B cell (primary cell): ENCODE measurements around the gene ZNF618. TPM values are rescaled to one million over a fixed set of nuclear protein-coding genes. Genes with fewer than 3 reads are reported as not detected.

Experiments used
- ATAC-seq: fragments of 200-7000 bp; cut with Tn5 transposase; one replicate; pipeline ENCODE4 v1.10.0; 2021; ENCODE audit warnings: low read depth, mild to moderate bottlenecking, moderate number of reproducible peaks, moderate library complexity
- CTCF ChIA-PET: fragments of 350-600 bp; sonication (Branson Sonifier 250); formaldehyde crosslinking; loops from one replicate; lab custom pipeline; 2021; ENCODE audit warnings: antibody characterized with exemption, inconsistent platforms; lab: Charles Lee
- POLR2A ChIA-PET: fragments of 350-600 bp; sonication (Branson Sonifier 250); formaldehyde crosslinking; loops from one replicate; lab custom pipeline; 2021; ENCODE audit warnings: antibody characterized with exemption; lab: Charles Lee
- DNase-seq: peaks from one replicate; pipeline ENCODE4 v3.0.0; 2013
- H2AFZ ChIP-seq: 2 replicates; pipeline ENCODE4 v1.6.1; 2012; ENCODE audit warnings: mild to moderate bottlenecking, low read depth, low read length; ENCODE audit not compliant: insufficient read depth, poor library complexity, severe bottlenecking
- H3K27ac ChIP-seq, 2 donors: 1 replicate in 1 of 2; 2 replicates in 1 of 2; pipeline ENCODE4 v1.5.1; 2012 to 2013; ENCODE audit warnings: low read length in 2 of 2, mild to moderate bottlenecking in 2 of 2, moderate library complexity in 1 of 2
- H3K27me3 ChIP-seq, 4 experiments: fragments of 200-600 bp in 1 of 4; sonication (generic) in 1 of 4; replicated peaks in 1 of 4; 1 replicate in 2 of 4; 2 replicates in 2 of 4; pipeline versions ENCODE4 v1.6.1 to v1.7.0; 2013 to 2016; ENCODE audit warnings: low read length in 3 of 4, mild to moderate bottlenecking in 2 of 4, mixed read lengths in 1 of 4, moderate library complexity in 1 of 4; ENCODE audit not compliant: insufficient read depth in 4 of 4, control insufficient read depth in 3 of 4; ENCODE audit errors: control extremely low read depth in 1 of 4
- H3K36me3 ChIP-seq, 2 experiments: replicated peaks in 1 of 2; 1 replicate in 1 of 2; 2 replicates in 1 of 2; pipeline versions ENCODE4 v1.6.1 to v1.7.1; 2013; ENCODE audit warnings: low read length in 1 of 2; ENCODE audit not compliant: insufficient read depth in 2 of 2, control insufficient read depth in 1 of 2; ENCODE audit errors: control extremely low read depth in 1 of 2, extremely low read depth in 1 of 2
- H3K4me1 ChIP-seq, 2 donors: fragments of 200-600 bp in 1 of 2; sonication (generic) in 1 of 2; 1 replicate in 1 of 2; 2 replicates in 1 of 2; pipeline versions ENCODE4 v1.5.1 to v1.6.1; 2013 to 2017; ENCODE audit warnings: low read length in 2 of 2; ENCODE audit not compliant: control insufficient read depth in 2 of 2, insufficient read depth in 2 of 2
- H3K4me2 ChIP-seq: replicated peaks from 2 replicates; pipeline ENCODE3; 2012; ENCODE audit warnings: mild to moderate bottlenecking, low read depth, low read length; ENCODE audit not compliant: poor library complexity, severe bottlenecking
- H3K4me3 ChIP-seq, 5 experiments: fragments of 200-600 bp in 1 of 5; sonication (generic) in 1 of 5; 1 replicate in 3 of 5; 2 replicates in 2 of 5; pipeline versions ENCODE4 v1.5.1 to v1.7.0; 2011 to 2016; ENCODE audit warnings: low read length in 4 of 5, mild to moderate bottlenecking in 4 of 5, low read depth in 2 of 5, control low read depth in 1 of 5, moderate library complexity in 1 of 5; ENCODE audit not compliant: insufficient read depth in 1 of 5; ENCODE audit errors: control extremely low read depth in 1 of 5, extremely low read depth in 1 of 5
- H3K79me2 ChIP-seq: fragments of 200-600 bp; sonication (generic); one replicate; pipeline ENCODE4 v1.6.0; 2016; ENCODE audit warnings: low read length; ENCODE audit not compliant: control insufficient read depth, insufficient read depth
- H3K9ac ChIP-seq: fragments of 200-600 bp; sonication (generic); 2 replicates; pipeline ENCODE4 v1.6.1; 2017; ENCODE audit warnings: mild to moderate bottlenecking, low read length, moderate library complexity
- H3K9me3 ChIP-seq, 3 donors: one replicate each; pipeline versions ENCODE4 v1.6.1 to v1.7.1; 2013; ENCODE audit warnings: low read length in 2 of 3; ENCODE audit not compliant: control insufficient read depth in 2 of 3, insufficient read depth in 1 of 3; ENCODE audit errors: control extremely low read depth in 1 of 3
- H4K20me1 ChIP-seq: 2 replicates; pipeline ENCODE4 v1.6.0; 2012; ENCODE audit warnings: mild to moderate bottlenecking, low read length; ENCODE audit not compliant: insufficient read depth, control insufficient read depth, poor library complexity, severe bottlenecking
- H3K27ac Mint-ChIP-seq: one replicate; pipeline ENCODE4 v1.8.0; 2021; ENCODE audit warnings: mixed read lengths
- H3K27me3 Mint-ChIP-seq: one replicate; pipeline ENCODE4 v1.8.0; 2021; ENCODE audit warnings: mixed read lengths
- H3K4me1 Mint-ChIP-seq: one replicate; pipeline ENCODE4 v1.8.0; 2021; ENCODE audit warnings: mixed read lengths
- H3K4me3 Mint-ChIP-seq: one replicate; pipeline ENCODE4 v1.8.0; 2021; ENCODE audit warnings: mixed read lengths
- H3K9me3 Mint-ChIP-seq: one replicate; pipeline ENCODE4 v1.8.0; 2022; ENCODE audit warnings: mixed read lengths; ENCODE audit not compliant: insufficient read depth
- EZH2 ChIP-seq: IDR thresholded peaks from 2 replicates; pipeline ENCODE4 v1.6.1; 2012; ENCODE audit warnings: borderline replicate concordance, low read depth, mild to moderate bottlenecking, moderate library complexity, low read length; ENCODE audit not compliant: insufficient read depth, poor library complexity, severe bottlenecking
- WGBS: methylation state at CpG from one replicate; pipeline ENCODE4 v1.1.5; 2013; ENCODE audit warnings: missing lambda C conversion rate; ENCODE audit not compliant: insufficient coverage; 5-methylcytosine and 5-hydroxymethylcytosine counted together
- intact Hi-C: fragments of 100-400 bp; cut with micrococcal nuclease; formaldehyde crosslinking; loops from one replicate; pipeline ENCODE4 v1.10.0; 2022
- polyA plus RNA-seq: library from polyadenylated mRNA; depleted of rRNA; stranded (reverse); fragments of >200 nt; gene quantifications from 2 replicates; pipeline ENCODE4 v1.2.3, GENCODE V29; 2012
- total RNA-seq, 2 donors: library from RNA; stranded (reverse); fragments of 120-200 nt in 1 of 2; gene quantifications; 1 replicate in 1 of 2; 2 replicates in 1 of 2; pipeline versions ENCODE4 v1.2.3 to v1.2.4, GENCODE V29; 2013 to 2022
- TF ChIP-seq, protein P1 (sequence below): fragments of 200-600 bp; IDR thresholded peaks from one replicate; pipeline ENCODE4 v1.8.0; 2022; ENCODE audit warnings: antibody characterized with exemption, mild to moderate bottlenecking

ZNF618 gene
- total and polyA plus RNA-seq, 2 donors (not counting 1 experiment from before 2014, with no cell fraction given): 1.4 to 2.5 TPM

DNA sequence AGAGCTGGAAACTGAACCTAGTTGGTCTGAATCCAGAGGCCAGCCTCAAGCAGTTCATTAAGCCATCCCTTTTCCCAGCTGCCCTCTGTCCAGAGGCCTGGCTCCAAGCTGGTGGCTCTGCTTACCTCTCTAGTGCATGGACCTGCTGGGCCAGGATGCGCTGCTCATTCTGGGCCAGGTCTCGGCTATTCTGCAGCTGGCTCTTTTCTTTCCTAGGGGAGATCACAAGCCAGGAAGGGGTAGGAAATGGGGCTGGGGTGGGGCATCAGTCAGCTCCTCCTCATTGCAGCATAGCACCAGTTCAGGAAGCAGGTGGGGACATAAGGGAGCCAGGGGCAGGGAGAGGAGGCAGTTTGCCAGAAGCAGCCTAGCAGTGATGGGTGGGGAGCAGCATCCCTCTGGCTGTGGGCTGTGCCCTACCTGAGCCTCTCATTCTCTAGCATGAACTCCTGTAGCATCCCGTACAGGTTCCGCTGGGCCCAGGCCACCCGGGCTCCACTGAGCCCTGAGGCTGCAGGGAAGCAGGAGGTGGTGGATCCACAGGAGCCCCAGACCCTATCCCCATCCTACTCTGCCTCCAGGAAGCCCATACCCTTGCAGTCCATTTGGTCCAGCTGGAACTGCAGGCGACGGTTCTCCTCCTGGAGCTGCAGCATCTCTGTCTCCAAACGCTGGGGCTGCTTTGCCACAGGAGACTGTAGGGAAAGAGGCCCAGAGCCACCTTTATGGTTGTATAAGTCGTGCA lies 217.8 kb downstream of the ZNF618 start:
- Histone ChIP-seq H4K20me1 (no peaks in the 10 kb centered on the region), H3K9ac (no peak overlapping the region), H3K4me1 (peaks cover 5 to 6% of the 10 kb centered on the region in 2 donors), H3K27ac (no peak overlapping the region), H2AFZ (no peak overlapping the region), H3K9me3 (peaks cover 0 to 2% (median 0%) of the 10 kb centered on the region in 3 donors), H3K79me2 (no peaks in the 10 kb centered on the region), H3K36me3 (no peaks in the 10 kb centered on the region), H3K4me3 (no peak overlapping the region), H3K27me3 (peaks cover 0 to 25% (median 5%) of the 10 kb centered on the region in 4 experiments), H3K4me2 (no peak overlapping the region)
- Mint-ChIP-seq H3K27ac (no peak overlapping the region), H3K9me3 (no peaks in the 10 kb centered on the region), H3K4me3 (no peak overlapping the region), H3K4me1 (peaks cover 8% of the 10 kb centered on the region), H3K27me3 (peaks cover 34% of the 10 kb centered on the region)
- WGBS: 87% methylated on average over 7 of the region's 9 CpGs
- intact Hi-C loops: no loop called here
- CTCF ChIA-PET: interaction anchor here (0.6 to 1.4 kb wide), 3 partner anchors 9 to 11 kb away, joined by 3 to 6 read pairs (median 5); no protein-coding TSS in a partner anchor
- DNase-seq: no peak
- POLR2A ChIA-PET: no interaction called here
- TF ChIP-seq, protein P1, sequence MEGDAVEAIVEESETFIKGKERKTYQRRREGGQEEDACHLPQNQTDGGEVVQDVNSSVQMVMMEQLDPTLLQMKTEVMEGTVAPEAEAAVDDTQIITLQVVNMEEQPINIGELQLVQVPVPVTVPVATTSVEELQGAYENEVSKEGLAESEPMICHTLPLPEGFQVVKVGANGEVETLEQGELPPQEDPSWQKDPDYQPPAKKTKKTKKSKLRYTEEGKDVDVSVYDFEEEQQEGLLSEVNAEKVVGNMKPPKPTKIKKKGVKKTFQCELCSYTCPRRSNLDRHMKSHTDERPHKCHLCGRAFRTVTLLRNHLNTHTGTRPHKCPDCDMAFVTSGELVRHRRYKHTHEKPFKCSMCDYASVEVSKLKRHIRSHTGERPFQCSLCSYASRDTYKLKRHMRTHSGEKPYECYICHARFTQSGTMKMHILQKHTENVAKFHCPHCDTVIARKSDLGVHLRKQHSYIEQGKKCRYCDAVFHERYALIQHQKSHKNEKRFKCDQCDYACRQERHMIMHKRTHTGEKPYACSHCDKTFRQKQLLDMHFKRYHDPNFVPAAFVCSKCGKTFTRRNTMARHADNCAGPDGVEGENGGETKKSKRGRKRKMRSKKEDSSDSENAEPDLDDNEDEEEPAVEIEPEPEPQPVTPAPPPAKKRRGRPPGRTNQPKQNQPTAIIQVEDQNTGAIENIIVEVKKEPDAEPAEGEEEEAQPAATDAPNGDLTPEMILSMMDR: no peak
- TF ChIP-seq EZH2: no peak
- no peak for ATAC-seq

DNA sequence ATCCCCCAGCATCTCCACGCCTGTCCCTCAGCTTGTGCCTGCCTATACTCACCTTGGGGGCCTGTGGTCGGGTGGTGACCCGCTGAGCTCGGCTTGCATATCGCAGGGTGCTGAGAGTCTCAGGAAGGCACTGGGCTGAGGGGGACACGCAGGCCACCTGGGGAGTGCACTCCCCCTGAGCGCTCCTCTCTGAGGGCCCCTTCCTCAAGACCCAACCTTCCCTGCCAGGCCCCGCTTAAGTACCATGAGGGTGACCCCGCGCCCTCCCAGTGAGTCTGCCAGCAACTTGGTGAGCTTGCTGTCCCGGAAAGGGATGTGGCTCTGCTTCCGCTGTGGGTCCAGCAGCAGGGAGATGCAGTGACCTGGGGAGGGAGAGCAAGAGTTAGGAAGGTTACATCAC lies 218.9 kb downstream of the ZNF618 start:
- no peaks in the 10 kb centered on the region for H3K9me3 Mint-ChIP-seq

More for the DNA sequence above, 218.9 kb downstream of the ZNF618 start:
- H3K27me3 ChIP-seq: peaks cover 0 to 25% (median 5%) of the 10 kb centered on the region in 4 experiments
- no peak overlapping the region for H3K4me2 ChIP-seq
- H4K20me1 ChIP-seq: no peaks in the 10 kb centered on the region
- no peak overlapping the region for H3K27ac ChIP-seq
- H3K4me1 Mint-ChIP-seq: peaks cover 8% of the 10 kb centered on the region
- H3K9ac ChIP-seq: no peak overlapping the region
- ChIA-PET CTCF (interaction anchor here (0.6 to 1.4 kb wide), 3 partner anchors 10 to 14 kb away, joined by 3 to 6 read pairs (median 5); no protein-coding TSS in a partner anchor), POLR2A (no interaction called here)
- no peak for TF ChIP-seq EZH2
- TF ChIP-seq, protein P1: no peak
- no peak for DNase-seq
- peaks cover 0 to 8% (median 0%) of the 10 kb centered on the region in 3 donors for H3K9me3 ChIP-seq
- no peak overlapping the region for H3K27ac Mint-ChIP-seq
- H3K79me2 ChIP-seq: no peaks in the 10 kb centered on the region
- ATAC-seq: no peak
- 91% methylated on average over 11 of the region's 12 CpGs for WGBS
- H3K4me3 ChIP-seq: no peak overlapping the region
- peaks cover 43% of the 10 kb centered on the region for H3K27me3 Mint-ChIP-seq
- no peak overlapping the region for H2AFZ ChIP-seq
- peaks cover 5 to 6% of the 10 kb centered on the region in 2 donors for H3K4me1 ChIP-seq
- intact Hi-C loops: no loop called here
- no peaks in the 10 kb centered on the region for H3K36me3 ChIP-seq
- H3K4me3 Mint-ChIP-seq: no peak overlapping the region
